ENCODE results near the gene TMEM233. TPM values are rescaled to one million over a fixed set of nuclear protein-coding genes. Genes with fewer than 3 reads are reported as not detected.

Gene TMEM233
- total RNA-seq, 5 donors from 2014 or later (not counting 1 experiment from before 2014, with no cell fraction given), result not detected

GRCh38 chr12:119570771-119571170, 22.8 kb upstream of the TMEM233 start:
- ChIA-PET CTCF (no interaction called here), POLR2A (no interaction called here)
- Histone ChIP-seq H3K4me3 (ENCODE audit: control insufficient read depth in 1 of 2, extremely low read depth in 1 of 2, low read length in 1 of 2) (no peak overlapping the region), H3K36me3 (ENCODE audit: control insufficient read depth in 2 of 2, extremely low read depth in 1 of 2, insufficient read depth in 1 of 2, low read length in 1 of 2) (no peaks in the 10 kb centered on the region), H3K27me3 (replicated peaks in 1 of 2; ENCODE audit: control insufficient read depth in 2 of 2, extremely low read depth in 1 of 2, insufficient read depth in 2 of 2, low read length in 1 of 2) (peaks cover 0 to 3% of the 10 kb centered on the region in 2 experiments), H3K4me1 (ENCODE audit: control insufficient read depth in 1 of 2, extremely low read depth in 1 of 2, insufficient read depth in 2 of 2, low read length in 2 of 2) (no peaks in the 10 kb centered on the region), H3K9me3 (no peaks in the 10 kb centered on the region), H3K27ac (ENCODE audit: low read length) (no peak overlapping the region)
- no peak for ATAC-seq (replicated peaks in 1 of 4)
- Mint-ChIP-seq H3K4me1 (no peaks in the 10 kb centered on the region), H3K27ac (no peak overlapping the region), H3K36me3 (no peaks in the 10 kb centered on the region), H3K9me3 (peaks cover 0 to 5% (median 0%) of the 10 kb centered on the region in 3 donors), H3K4me3 (no peak overlapping the region), H3K27me3 (peaks cover 10 to 28% of the 10 kb centered on the region in 2 donors)
- no peak for DNase-seq
- 86% methylated on average over 1 of the region's 6 CpGs for WGBS (ENCODE audit: insufficient coverage)

GRCh38 chr12:119573086-119573485, 20.5 kb upstream of the TMEM233 start:
- ATAC-seq (replicated peaks in 1 of 4) (no peak), DNase-seq (no peak)
- Mint-ChIP-seq H3K27ac (no peak overlapping the region), H3K9me3 (peaks cover 0 to 5% (median 0%) of the 10 kb centered on the region in 3 donors), H3K4me3 (no peak overlapping the region), H3K36me3 (no peaks in the 10 kb centered on the region), H3K27me3 (peaks cover 12 to 29% of the 10 kb centered on the region in 2 donors), H3K4me1 (no peaks in the 10 kb centered on the region)
- WGBS (ENCODE audit: insufficient coverage), result no CpG with 5 or more reads among the region's 1 CpG
- no peak overlapping the region for H3K27ac ChIP-seq (ENCODE audit: low read length)
- H3K4me1 ChIP-seq (ENCODE audit: control insufficient read depth in 1 of 2, extremely low read depth in 1 of 2, insufficient read depth in 2 of 2, low read length in 2 of 2), result no peaks in the 10 kb centered on the region
- no peak overlapping the region for H3K4me3 ChIP-seq (ENCODE audit: control insufficient read depth in 1 of 2, extremely low read depth in 1 of 2, low read length in 1 of 2)
- H3K9me3 ChIP-seq, result no peaks in the 10 kb centered on the region
- ChIA-PET CTCF (no interaction called here), POLR2A (no interaction called here)
- H3K27me3 ChIP-seq (replicated peaks in 1 of 2; ENCODE audit: control insufficient read depth in 2 of 2, extremely low read depth in 1 of 2, insufficient read depth in 2 of 2, low read length in 1 of 2), result peaks cover 0 to 3% of the 10 kb centered on the region in 2 experiments
- no peaks in the 10 kb centered on the region for H3K36me3 ChIP-seq (ENCODE audit: control insufficient read depth in 2 of 2, extremely low read depth in 1 of 2, insufficient read depth in 1 of 2, low read length in 1 of 2)

GRCh38 chr12:119574255-119574654, 19.3 kb upstream of the TMEM233 start:
- 80% methylated on average over 1 of the region's 1 CpG for WGBS (ENCODE audit: insufficient coverage)
- ChIA-PET CTCF (interaction anchor here in 1 of 2 donors (0.7 kb wide), 1 partner anchor 158 kb away, joined by 9 read pairs; no protein-coding TSS in a partner anchor), POLR2A (no interaction called here)
- no peak overlapping the region for H3K27ac Mint-ChIP-seq
- H3K4me3 ChIP-seq (ENCODE audit: control insufficient read depth in 1 of 2, extremely low read depth in 1 of 2, low read length in 1 of 2), result no peak overlapping the region
- H3K36me3 ChIP-seq (ENCODE audit: control insufficient read depth in 2 of 2, extremely low read depth in 1 of 2, insufficient read depth in 1 of 2, low read length in 1 of 2), result no peaks in the 10 kb centered on the region
- H3K9me3 Mint-ChIP-seq, result peaks cover 0 to 5% (median 0%) of the 10 kb centered on the region in 3 donors
- ATAC-seq (replicated peaks in 1 of 4), result no peak
- no peak overlapping the region for H3K27ac ChIP-seq (ENCODE audit: low read length)
- H3K4me1 ChIP-seq (ENCODE audit: control insufficient read depth in 1 of 2, extremely low read depth in 1 of 2, insufficient read depth in 2 of 2, low read length in 2 of 2), result no peaks in the 10 kb centered on the region
- no peak overlapping the region for H3K4me3 Mint-ChIP-seq
- H3K36me3 Mint-ChIP-seq, result no peaks in the 10 kb centered on the region
- no peaks in the 10 kb centered on the region for H3K9me3 ChIP-seq
- peaks cover 13 to 30% of the 10 kb centered on the region in 2 donors for H3K27me3 Mint-ChIP-seq
- no peaks in the 10 kb centered on the region for H3K4me1 Mint-ChIP-seq
- no peak for DNase-seq
- H3K27me3 ChIP-seq (replicated peaks in 1 of 2; ENCODE audit: control insufficient read depth in 2 of 2, extremely low read depth in 1 of 2, insufficient read depth in 2 of 2, low read length in 1 of 2), result peaks cover 0 to 2% of the 10 kb centered on the region in 2 experiments

DNA sequence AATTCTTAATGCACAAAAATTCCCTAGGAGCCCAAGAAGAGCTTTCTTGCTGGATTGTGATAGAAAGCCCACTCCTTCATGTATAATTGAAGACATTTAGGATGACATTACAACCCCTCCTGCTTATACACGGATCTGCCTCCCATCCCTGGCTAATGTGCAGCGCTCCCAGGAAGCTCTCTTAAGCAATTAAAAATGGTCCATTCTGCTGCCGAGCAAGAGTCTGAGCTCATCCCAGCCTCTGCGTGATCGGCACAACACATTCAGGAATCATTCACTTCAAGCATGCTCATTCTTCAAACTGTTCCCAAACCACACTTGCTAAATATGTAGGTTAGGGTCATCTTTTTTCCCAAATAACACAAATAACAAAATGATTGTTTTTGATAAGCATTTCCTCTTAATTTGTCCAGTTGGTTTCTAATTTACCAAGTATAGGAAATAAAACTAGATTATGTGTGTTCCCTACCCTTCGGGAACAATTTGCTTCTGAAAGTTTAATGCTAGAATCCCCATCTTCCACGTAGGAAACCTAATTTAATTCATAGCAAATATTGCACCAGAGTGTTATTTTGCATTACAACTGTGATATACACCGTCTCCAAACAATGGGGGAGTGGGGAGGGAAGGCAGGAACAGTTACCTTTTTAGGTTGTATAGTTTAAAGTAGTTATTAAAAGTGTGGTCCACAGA, 17.3 kb upstream of the TMEM233 start:
- Mint-ChIP-seq H3K9me3 (peaks cover 0 to 5% (median 0%) of the 10 kb centered on the region in 3 donors), H3K4me1 (no peaks in the 10 kb centered on the region), H3K27ac (no peak overlapping the region), H3K27me3 (peaks cover 13 to 30% of the 10 kb centered on the region in 2 donors), H3K36me3 (no peaks in the 10 kb centered on the region), H3K4me3 (no peak overlapping the region)
- H3K9me3 ChIP-seq, result no peaks in the 10 kb centered on the region
- WGBS (ENCODE audit: insufficient coverage), result 80% methylated on average over 3 of the region's 8 CpGs
- peaks cover 0 to 2% of the 10 kb centered on the region in 2 experiments for H3K27me3 ChIP-seq (replicated peaks in 1 of 2; ENCODE audit: control insufficient read depth in 2 of 2, extremely low read depth in 1 of 2, insufficient read depth in 2 of 2, low read length in 1 of 2)
- no peak overlapping the region for H3K4me3 ChIP-seq (ENCODE audit: control insufficient read depth in 1 of 2, extremely low read depth in 1 of 2, low read length in 1 of 2)
- ChIA-PET CTCF (no interaction called here), POLR2A (no interaction called here)
- H3K27ac ChIP-seq (ENCODE audit: low read length), result no peak overlapping the region
- ATAC-seq (replicated peaks in 1 of 4), result no peak
- DNase-seq, result no peak
- H3K36me3 ChIP-seq (ENCODE audit: control insufficient read depth in 2 of 2, extremely low read depth in 1 of 2, insufficient read depth in 1 of 2, low read length in 1 of 2), result no peaks in the 10 kb centered on the region
- no peaks in the 10 kb centered on the region for H3K4me1 ChIP-seq (ENCODE audit: control insufficient read depth in 1 of 2, extremely low read depth in 1 of 2, insufficient read depth in 2 of 2, low read length in 2 of 2)

- no peak for ATAC-seq (replicated peaks in 1 of 4)
- CTCF ChIA-PET, result no interaction called here
Measured at GRCh38 chr12:119576915-119577314, 16.7 kb upstream of the TMEM233 start.

DNA sequence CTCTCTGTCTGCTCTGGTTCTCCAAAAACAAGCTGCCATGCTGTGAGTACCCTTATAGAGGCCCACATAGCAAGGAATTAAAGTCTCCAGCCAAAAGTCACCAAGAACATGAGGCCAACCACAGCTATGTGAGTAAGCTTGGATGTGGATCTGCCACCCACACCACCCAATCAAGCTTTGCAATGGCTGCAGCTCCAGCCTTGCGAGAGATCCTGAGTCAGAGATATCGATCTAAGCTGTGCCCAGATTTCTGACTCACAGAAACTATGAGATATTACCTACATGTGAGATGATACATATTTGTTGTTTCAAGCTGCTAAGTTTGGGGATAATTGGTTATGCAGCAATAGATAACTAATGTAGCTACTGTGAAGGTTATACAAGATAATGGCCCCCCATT, 15.5 kb upstream of the TMEM233 start:
- Histone ChIP-seq H3K4me3 (ENCODE audit: control insufficient read depth in 1 of 2, extremely low read depth in 1 of 2, low read length in 1 of 2) (no peak overlapping the region), H3K27ac (ENCODE audit: low read length) (no peak overlapping the region), H3K27me3 (replicated peaks in 1 of 2; ENCODE audit: control insufficient read depth in 2 of 2, extremely low read depth in 1 of 2, insufficient read depth in 2 of 2, low read length in 1 of 2) (peaks cover 2 to 4% of the 10 kb centered on the region in 2 experiments), H3K4me1 (ENCODE audit: control insufficient read depth in 1 of 2, extremely low read depth in 1 of 2, insufficient read depth in 2 of 2, low read length in 2 of 2) (no peaks in the 10 kb centered on the region), H3K36me3 (ENCODE audit: control insufficient read depth in 2 of 2, extremely low read depth in 1 of 2, insufficient read depth in 1 of 2, low read length in 1 of 2) (no peaks in the 10 kb centered on the region), H3K9me3 (no peaks in the 10 kb centered on the region)
- no peak for ATAC-seq (replicated peaks in 1 of 4)
- ChIA-PET CTCF (interaction anchor here in 1 of 2 donors (0.6 kb wide), 1 partner anchor 33 kb away, joined by 3 read pairs; no protein-coding TSS in a partner anchor), POLR2A (no interaction called here)
- no peak overlapping the region for H3K4me3 Mint-ChIP-seq
- no peaks in the 10 kb centered on the region for H3K36me3 Mint-ChIP-seq
- H3K27ac Mint-ChIP-seq, result no peak overlapping the region
- H3K9me3 Mint-ChIP-seq, result peaks cover 0 to 5% (median 0%) of the 10 kb centered on the region in 3 donors
- DNase-seq, result no peak
- no CpG with 5 or more reads among the region's 2 CpGs for WGBS (ENCODE audit: insufficient coverage)
- no peaks in the 10 kb centered on the region for H3K4me1 Mint-ChIP-seq
- peaks cover 13 to 26% of the 10 kb centered on the region in 2 donors for H3K27me3 Mint-ChIP-seq

More at GRCh38 chr12:119576915-119577314, 16.7 kb upstream of the TMEM233 start:
- Mint-ChIP-seq H3K36me3 (no peaks in the 10 kb centered on the region), H3K27ac (no peak overlapping the region), H3K4me1 (no peaks in the 10 kb centered on the region), H3K4me3 (no peak overlapping the region), H3K27me3 (peaks cover 13 to 30% of the 10 kb centered on the region in 2 donors), H3K9me3 (peaks cover 0 to 5% (median 0%) of the 10 kb centered on the region in 3 donors)
- no peaks in the 10 kb centered on the region for H3K36me3 ChIP-seq (ENCODE audit: control insufficient read depth in 2 of 2, extremely low read depth in 1 of 2, insufficient read depth in 1 of 2, low read length in 1 of 2)
- H3K27me3 ChIP-seq (replicated peaks in 1 of 2; ENCODE audit: control insufficient read depth in 2 of 2, extremely low read depth in 1 of 2, insufficient read depth in 2 of 2, low read length in 1 of 2), result peaks cover 2 to 3% of the 10 kb centered on the region in 2 experiments
- WGBS (ENCODE audit: insufficient coverage), result no CpG with 5 or more reads among the region's 1 CpG
- H3K4me1 ChIP-seq (ENCODE audit: control insufficient read depth in 1 of 2, extremely low read depth in 1 of 2, insufficient read depth in 2 of 2, low read length in 2 of 2), result no peaks in the 10 kb centered on the region
- DNase-seq, result no peak
- no peak overlapping the region for H3K4me3 ChIP-seq (ENCODE audit: control insufficient read depth in 1 of 2, extremely low read depth in 1 of 2, low read length in 1 of 2)
- H3K27ac ChIP-seq (ENCODE audit: low read length), result no peak overlapping the region
- no peaks in the 10 kb centered on the region for H3K9me3 ChIP-seq
- POLR2A ChIA-PET, result no interaction called here
